ENCODE data around the gene VGLL3.

The VGLL3 gene

GRCh38 chr3:86989006-86989405 is 1.9 kb downstream of the VGLL3 start:
- TF ChIP-seq GABPA (IDR thresholded peaks at IDR 0.05; ENCODE audit: low read depth) (no peak), SPI1 (IDR thresholded peaks at IDR 0.05; ENCODE audit: borderline replicate concordance, low read depth) (no peak), POLR2AphosphoS5 (IDR thresholded peaks at IDR 0.05; ENCODE audit: low read depth) (no peak), REST (IDR thresholded peaks at IDR 0.05; ENCODE audit: insufficient replicate concordance, low read depth) (no peak), CTCF (IDR thresholded peaks at IDR 0.05; ENCODE audit: insufficient read depth, low read length) (no peak)
- H3K27ac ChIP-seq (replicated peaks) = no peak overlapping the region
- DNase-seq (ENCODE audit: low read depth in 1 of 2, low spot score in 1 of 2) = no peak
- no peak overlapping the region for H3K4me3 ChIP-seq (replicated peaks; ENCODE audit: insufficient read depth, low read length)
- peaks cover 30% of the 10 kb centered on the region for H3K27me3 ChIP-seq (ENCODE audit: insufficient read depth, poor library complexity, severe bottlenecking)

GRCh38 chr3:86988235-86988634 is 2.7 kb downstream of the VGLL3 start:
- no peak for TF ChIP-seq REST (IDR thresholded peaks at IDR 0.05; ENCODE audit: insufficient replicate concordance, low read depth)
- no peak for TF ChIP-seq GABPA (IDR thresholded peaks at IDR 0.05; ENCODE audit: low read depth)
- no peak for TF ChIP-seq POLR2AphosphoS5 (IDR thresholded peaks at IDR 0.05; ENCODE audit: low read depth)
- TF ChIP-seq SPI1 (IDR thresholded peaks at IDR 0.05; ENCODE audit: borderline replicate concordance, low read depth) = no peak
- TF ChIP-seq CTCF (IDR thresholded peaks at IDR 0.05; ENCODE audit: insufficient read depth, low read length) = no peak
- H3K27me3 ChIP-seq (ENCODE audit: insufficient read depth, poor library complexity, severe bottlenecking) = peaks cover 29% of the 10 kb centered on the region
- no peak overlapping the region for H3K4me3 ChIP-seq (replicated peaks; ENCODE audit: insufficient read depth, low read length)
- DNase-seq (ENCODE audit: low read depth in 1 of 2, low spot score in 1 of 2) = no peak
- no peak overlapping the region for H3K27ac ChIP-seq (replicated peaks)

GRCh38 chr3:86987421-86987715 is 3.6 kb downstream of the VGLL3 start:
- Histone ChIP-seq H3K27me3 (ENCODE audit: insufficient read depth, poor library complexity, severe bottlenecking) (peaks cover 29% of the 10 kb centered on the region), H3K4me3 (replicated peaks; ENCODE audit: insufficient read depth, low read length) (no peak overlapping the region), H3K27ac (replicated peaks) (no peak overlapping the region)
- DNase-seq (ENCODE audit: low read depth in 1 of 2, low spot score in 1 of 2) = no peak
- TF ChIP-seq POLR2AphosphoS5 (IDR thresholded peaks at IDR 0.05; ENCODE audit: low read depth) (no peak), SPI1 (IDR thresholded peaks at IDR 0.05; ENCODE audit: borderline replicate concordance, low read depth) (no peak), REST (IDR thresholded peaks at IDR 0.05; ENCODE audit: insufficient replicate concordance, low read depth) (no peak), CTCF (IDR thresholded peaks at IDR 0.05; ENCODE audit: insufficient read depth, low read length) (no peak)

Measured in HL-60 (cell line).